ENCODE data around the gene ADSS1.

DNA sequence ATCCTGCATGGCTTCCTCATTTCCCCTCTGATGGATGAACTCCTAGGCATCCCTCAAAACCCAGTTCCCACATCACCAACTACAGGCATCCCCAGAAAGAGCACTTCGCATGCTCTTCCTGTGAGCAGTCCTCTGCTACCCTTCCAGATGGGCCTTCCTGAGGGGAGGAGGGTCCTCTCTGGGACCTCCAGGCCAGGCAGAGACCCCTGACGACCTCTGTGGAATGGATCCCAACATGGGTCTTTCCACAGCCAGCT is 69.6 kb downstream of the ADSS1 start:
- TF ChIP-seq POLR2A (IDR thresholded peaks at IDR 0.05) (no peak), CTCF (IDR thresholded peaks at IDR 0.05) (no peak)

Measured in esophagus squamous epithelium (tissue), 4 donors.